Measurements from ENCODE around the gene PPIG.

PPIG gene

DNA sequence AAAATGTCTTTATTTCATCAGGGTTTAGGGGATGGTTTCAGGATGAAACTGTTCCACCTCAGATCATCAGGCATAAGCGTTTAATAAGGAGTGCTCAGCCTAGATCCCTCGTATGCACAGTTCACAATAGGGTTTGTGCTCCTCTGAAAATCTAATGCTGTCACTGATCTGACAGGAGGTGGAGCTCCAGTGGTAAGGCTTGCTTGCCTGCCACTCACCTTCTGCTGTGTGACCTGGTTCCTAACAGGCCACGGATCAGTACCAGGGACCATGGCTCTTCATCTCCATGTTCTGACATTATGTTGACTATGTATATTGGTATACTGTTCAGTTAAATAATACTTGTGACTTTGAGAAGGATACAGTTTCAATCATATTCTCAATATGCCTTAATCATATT is 41.6 kb downstream of the PPIG start:
- TF ChIP-seq POLR2A (IDR thresholded peaks at IDR 0.05; ENCODE audit: extremely low read depth, insufficient read length): no peak
- TF ChIP-seq, protein P1, sequence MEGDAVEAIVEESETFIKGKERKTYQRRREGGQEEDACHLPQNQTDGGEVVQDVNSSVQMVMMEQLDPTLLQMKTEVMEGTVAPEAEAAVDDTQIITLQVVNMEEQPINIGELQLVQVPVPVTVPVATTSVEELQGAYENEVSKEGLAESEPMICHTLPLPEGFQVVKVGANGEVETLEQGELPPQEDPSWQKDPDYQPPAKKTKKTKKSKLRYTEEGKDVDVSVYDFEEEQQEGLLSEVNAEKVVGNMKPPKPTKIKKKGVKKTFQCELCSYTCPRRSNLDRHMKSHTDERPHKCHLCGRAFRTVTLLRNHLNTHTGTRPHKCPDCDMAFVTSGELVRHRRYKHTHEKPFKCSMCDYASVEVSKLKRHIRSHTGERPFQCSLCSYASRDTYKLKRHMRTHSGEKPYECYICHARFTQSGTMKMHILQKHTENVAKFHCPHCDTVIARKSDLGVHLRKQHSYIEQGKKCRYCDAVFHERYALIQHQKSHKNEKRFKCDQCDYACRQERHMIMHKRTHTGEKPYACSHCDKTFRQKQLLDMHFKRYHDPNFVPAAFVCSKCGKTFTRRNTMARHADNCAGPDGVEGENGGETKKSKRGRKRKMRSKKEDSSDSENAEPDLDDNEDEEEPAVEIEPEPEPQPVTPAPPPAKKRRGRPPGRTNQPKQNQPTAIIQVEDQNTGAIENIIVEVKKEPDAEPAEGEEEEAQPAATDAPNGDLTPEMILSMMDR (IDR thresholded peaks at IDR 0.05; ENCODE audit: low read depth, low read length): no peak
- TF ChIP-seq MYC (IDR thresholded peaks at IDR 0.05; ENCODE audit: low read depth, low read length): no peak
- TF ChIP-seq, protein P2, sequence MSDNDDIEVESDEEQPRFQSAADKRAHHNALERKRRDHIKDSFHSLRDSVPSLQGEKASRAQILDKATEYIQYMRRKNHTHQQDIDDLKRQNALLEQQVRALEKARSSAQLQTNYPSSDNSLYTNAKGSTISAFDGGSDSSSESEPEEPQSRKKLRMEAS (IDR thresholded peaks at IDR 0.05; ENCODE audit: low read depth, low read length): no peak
- H3K4me3 ChIP-seq (ENCODE audit: low read depth, low read length): no peak overlapping the region
- no peak for DNase-seq (ENCODE audit: low read depth)

DNA sequence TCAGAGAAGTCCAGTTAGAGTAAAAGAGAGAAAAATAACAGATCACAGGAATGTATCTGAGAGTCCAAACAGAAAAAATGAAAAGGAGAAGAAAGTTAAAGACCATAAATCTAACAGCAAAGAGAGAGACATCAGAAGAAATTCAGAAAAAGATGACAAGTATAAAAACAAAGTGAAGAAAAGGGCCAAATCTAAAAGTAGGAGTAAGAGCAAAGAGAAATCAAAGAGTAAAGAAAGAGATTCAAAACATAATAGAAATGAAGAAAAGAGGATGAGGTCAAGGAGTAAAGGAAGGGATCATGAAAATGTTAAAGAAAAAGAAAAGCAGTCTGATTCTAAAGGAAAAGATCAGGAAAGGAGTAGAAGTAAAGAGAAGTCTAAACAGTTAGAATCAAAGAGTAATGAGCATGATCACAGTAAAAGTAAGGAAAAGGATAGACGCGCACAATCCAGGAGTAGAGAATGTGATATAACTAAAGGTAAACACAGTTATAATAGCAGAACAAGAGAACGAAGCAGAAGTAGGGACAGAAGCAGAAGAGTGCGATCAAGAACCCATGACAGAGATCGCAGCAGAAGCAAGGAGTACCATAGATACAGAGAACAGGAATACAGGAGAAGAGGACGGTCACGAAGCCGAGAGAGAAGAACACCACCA is 52.4 kb downstream of the PPIG start:
- TF ChIP-seq, protein P2 (IDR thresholded peaks at IDR 0.05; ENCODE audit: low read depth, low read length): no peak
- TF ChIP-seq, protein P1 (IDR thresholded peaks at IDR 0.05; ENCODE audit: low read depth, low read length): no peak
- DNase-seq (ENCODE audit: low read depth): no peak
- H3K4me3 ChIP-seq (ENCODE audit: low read depth, low read length): no peak overlapping the region

DNA sequence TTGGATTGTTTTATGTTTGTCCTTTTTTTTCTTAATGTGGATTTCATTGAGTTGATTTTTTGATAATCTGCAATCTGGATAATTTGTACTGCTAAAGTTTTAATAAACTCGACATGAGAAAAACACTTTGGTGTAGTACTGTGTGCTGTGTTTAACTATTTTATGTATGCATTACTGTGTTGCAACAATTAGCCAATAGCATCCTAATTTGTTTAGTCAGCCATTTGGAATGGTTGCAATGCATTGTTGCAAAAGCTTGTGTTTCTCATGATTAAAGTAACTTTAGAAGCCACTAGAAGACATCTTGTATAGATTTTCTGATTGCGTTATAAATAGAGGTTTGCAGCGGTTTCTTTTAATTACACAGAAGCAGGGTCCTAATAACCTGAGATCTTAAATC is 53.5 kb downstream of the PPIG start:
- no peak for DNase-seq (ENCODE audit: low read depth)
- H3K4me3 ChIP-seq (ENCODE audit: low read depth, low read length): no peak overlapping the region
- TF ChIP-seq MYC (IDR thresholded peaks at IDR 0.05; ENCODE audit: low read depth, low read length) (no peak), POLR2A (IDR thresholded peaks at IDR 0.05; ENCODE audit: extremely low read depth, insufficient read length) (no peak)
- TF ChIP-seq, protein P2 (IDR thresholded peaks at IDR 0.05; ENCODE audit: low read depth, low read length): no peak
- TF ChIP-seq, protein P1 (IDR thresholded peaks at IDR 0.05; ENCODE audit: low read depth, low read length): no peak

DNA sequence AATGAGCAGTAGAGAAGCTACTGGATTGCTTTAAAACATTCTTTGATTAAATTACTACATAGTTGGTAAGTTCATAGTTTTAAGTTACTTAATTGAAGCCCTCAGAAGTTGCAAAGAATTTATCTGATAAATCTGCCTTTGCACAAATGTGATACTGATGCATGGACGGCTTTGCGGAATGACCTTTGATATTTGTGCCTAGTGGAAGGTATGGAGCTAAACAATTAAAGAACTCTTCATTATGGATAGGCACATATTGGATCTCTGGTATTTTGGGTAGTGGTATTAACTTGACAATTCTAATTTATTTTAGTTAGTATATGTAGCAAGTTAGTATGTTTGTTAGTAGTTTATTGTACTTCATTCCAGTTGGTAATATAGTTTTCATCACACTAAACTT is 56.0 kb downstream of the PPIG start:
- no peak overlapping the region for H3K4me3 ChIP-seq (ENCODE audit: low read depth, low read length)
- TF ChIP-seq POLR2A (IDR thresholded peaks at IDR 0.05; ENCODE audit: extremely low read depth, insufficient read length) (no peak), MYC (IDR thresholded peaks at IDR 0.05; ENCODE audit: low read depth, low read length) (no peak)
- TF ChIP-seq, protein P2 (IDR thresholded peaks at IDR 0.05; ENCODE audit: low read depth, low read length): no peak
- TF ChIP-seq, protein P1 (IDR thresholded peaks at IDR 0.05; ENCODE audit: low read depth, low read length): no peak
- DNase-seq (ENCODE audit: low read depth): no peak

DNA sequence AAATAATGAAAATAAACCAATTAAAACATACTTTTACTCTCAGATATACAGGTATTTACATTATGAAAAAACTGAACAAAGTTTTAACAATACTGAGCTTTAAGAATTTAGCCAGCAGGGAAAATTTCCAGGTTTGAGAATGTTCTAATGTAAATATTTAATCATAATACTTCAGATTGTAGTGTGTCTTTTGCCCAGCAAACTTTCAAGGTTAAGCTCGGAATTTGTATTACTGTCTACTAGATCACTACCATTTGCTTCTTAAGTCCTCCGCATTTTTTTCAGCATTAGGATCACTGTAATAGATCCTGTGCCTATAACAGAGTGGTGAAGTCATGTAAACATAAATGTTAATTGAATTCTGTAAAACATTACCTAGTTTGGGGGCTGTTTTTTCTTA is 57.3 kb downstream of the PPIG start:
- TF ChIP-seq, protein P1 (IDR thresholded peaks at IDR 0.05; ENCODE audit: low read depth, low read length): no peak
- TF ChIP-seq, protein P2 (IDR thresholded peaks at IDR 0.05; ENCODE audit: low read depth, low read length): no peak
- TF ChIP-seq POLR2A (IDR thresholded peaks at IDR 0.05; ENCODE audit: extremely low read depth, insufficient read length) (no peak), MYC (IDR thresholded peaks at IDR 0.05; ENCODE audit: low read depth, low read length) (no peak)
- H3K4me3 ChIP-seq (ENCODE audit: low read depth, low read length): no peak overlapping the region
- no peak for DNase-seq (ENCODE audit: low read depth)

Data from NB4 (cell line).